K562 (cell line): ENCODE results near the gene ARL10. TPM values are rescaled to one million over a fixed set of nuclear protein-coding genes. Genes with fewer than 3 reads are reported as not detected.

Experiments used
- BMI1 ChIP-seq: fragments of 150-350 bp; IDR thresholded peaks from 2 replicates; pipeline ENCODE4 v1.6.1; 2014; ENCODE audit warnings: low read length
- OTX1 ChIP-seq: fragments of 450-650 bp; formaldehyde crosslinking; IDR thresholded peaks from 2 replicates; pipeline ENCODE4 v1.4.0; 2022; ENCODE audit warnings: mild to moderate bottlenecking
- RCOR1 ChIP-seq, 2 experiments: IDR thresholded peaks; 2 replicates each; pipeline ENCODE4 v1.6.1; 2012; ENCODE audit warnings: low read depth in 2 of 2, low read length in 2 of 2, borderline replicate concordance in 1 of 2, improper control_type of control experiment in 1 of 2
- ZSCAN29 ChIP-seq: fragments of 450-650 bp; IDR thresholded peaks from 2 replicates; pipeline ENCODE4 v1.6.1; 2017
- polyA plus RNA-seq, 8 experiments: library from polyadenylated mRNA; depleted of rRNA in 4 of 8; stranded (reverse) in 5 of 8; unstranded in 3 of 8; fragments of >200 nt; fragmentation: Nextera tagmentation in 2 of 8; fragmentation: Illumina TruSeq in 1 of 8; extraction: Ambion mirVana in 2 of 8; extraction: Trizol in 1 of 8; gene quantifications; 2 replicates each; pipeline versions ENCODE4 v1.2.1 to v1.2.3, GENCODE V29; 2011 to 2014; ENCODE audit warnings: inconsistent platforms in 1 of 8, missing spikeins in 1 of 8
- total RNA-seq, 7 experiments: library from RNA; depleted of rRNA in 6 of 7; stranded (reverse); fragments of >200 nt in 6 of 7; fragmentation: Illumina TruSeq in 2 of 7; extraction: Trizol in 2 of 7; gene quantifications; 2 replicates each; pipeline versions ENCODE4 v1.2.1 to v1.2.3, GENCODE V29; 2011 to 2021; ENCODE audit warnings: low replicate concordance in 1 of 7
- TF ChIP-seq, protein P1 (sequence below), 2 experiments: fragments of 450-650 bp; formaldehyde crosslinking in 1 of 2; IDR thresholded peaks; 2 replicates each; pipeline versions ENCODE4 v1.4.0 to v1.6.1; 2014 to 2020; ENCODE audit warnings: mild to moderate bottlenecking in 2 of 2, borderline replicate concordance in 1 of 2, low read depth in 1 of 2

ARL10 gene
- total and polyA plus RNA-seq, 9 of the 15 experiments (the other 6 are each of a cell fraction or from before 2014, with no cell fraction given), result under 0.01 to 0.40 (median 0.34) TPM; not detected in 3

DNA sequence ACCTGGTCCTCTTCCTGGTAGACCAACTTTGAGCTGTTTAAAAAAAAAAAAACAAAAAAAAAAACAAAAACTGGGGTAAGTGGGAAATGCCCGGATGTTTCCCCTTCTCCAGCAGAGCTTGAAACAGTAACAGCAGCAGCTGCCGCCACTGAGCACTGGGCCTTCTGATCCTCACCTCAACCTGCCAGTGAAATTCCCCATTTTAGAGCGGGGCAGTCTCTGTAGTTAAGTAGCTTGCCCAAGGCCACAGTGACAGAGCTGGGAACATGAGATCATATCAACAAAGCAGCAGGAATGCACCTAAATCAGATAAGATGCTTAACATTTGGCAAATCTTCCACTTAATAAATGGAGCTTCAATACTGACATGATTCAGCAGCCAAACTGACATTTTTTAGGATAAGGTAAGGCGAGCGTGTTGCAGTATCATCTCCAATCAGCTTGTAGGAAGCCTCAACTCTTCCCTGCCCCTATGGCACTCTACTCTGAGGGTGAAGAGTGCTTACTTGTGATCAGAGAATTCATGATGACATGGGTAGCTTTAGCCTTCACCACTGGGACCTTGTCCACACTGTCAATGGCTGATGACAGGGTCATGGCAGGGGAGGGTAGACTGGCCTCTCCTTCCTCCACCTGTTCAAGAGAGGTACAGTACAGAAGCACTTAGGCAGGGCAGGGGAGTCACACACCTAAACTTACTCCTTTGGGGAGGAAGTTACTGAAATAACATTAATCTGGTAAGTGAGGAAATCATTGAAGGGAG lies 13.0 kb upstream of the ARL10 start (continued):
- TF ChIP-seq, protein P1, sequence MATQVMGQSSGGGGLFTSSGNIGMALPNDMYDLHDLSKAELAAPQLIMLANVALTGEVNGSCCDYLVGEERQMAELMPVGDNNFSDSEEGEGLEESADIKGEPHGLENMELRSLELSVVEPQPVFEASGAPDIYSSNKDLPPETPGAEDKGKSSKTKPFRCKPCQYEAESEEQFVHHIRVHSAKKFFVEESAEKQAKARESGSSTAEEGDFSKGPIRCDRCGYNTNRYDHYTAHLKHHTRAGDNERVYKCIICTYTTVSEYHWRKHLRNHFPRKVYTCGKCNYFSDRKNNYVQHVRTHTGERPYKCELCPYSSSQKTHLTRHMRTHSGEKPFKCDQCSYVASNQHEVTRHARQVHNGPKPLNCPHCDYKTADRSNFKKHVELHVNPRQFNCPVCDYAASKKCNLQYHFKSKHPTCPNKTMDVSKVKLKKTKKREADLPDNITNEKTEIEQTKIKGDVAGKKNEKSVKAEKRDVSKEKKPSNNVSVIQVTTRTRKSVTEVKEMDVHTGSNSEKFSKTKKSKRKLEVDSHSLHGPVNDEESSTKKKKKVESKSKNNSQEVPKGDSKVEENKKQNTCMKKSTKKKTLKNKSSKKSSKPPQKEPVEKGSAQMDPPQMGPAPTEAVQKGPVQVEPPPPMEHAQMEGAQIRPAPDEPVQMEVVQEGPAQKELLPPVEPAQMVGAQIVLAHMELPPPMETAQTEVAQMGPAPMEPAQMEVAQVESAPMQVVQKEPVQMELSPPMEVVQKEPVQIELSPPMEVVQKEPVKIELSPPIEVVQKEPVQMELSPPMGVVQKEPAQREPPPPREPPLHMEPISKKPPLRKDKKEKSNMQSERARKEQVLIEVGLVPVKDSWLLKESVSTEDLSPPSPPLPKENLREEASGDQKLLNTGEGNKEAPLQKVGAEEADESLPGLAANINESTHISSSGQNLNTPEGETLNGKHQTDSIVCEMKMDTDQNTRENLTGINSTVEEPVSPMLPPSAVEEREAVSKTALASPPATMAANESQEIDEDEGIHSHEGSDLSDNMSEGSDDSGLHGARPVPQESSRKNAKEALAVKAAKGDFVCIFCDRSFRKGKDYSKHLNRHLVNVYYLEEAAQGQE (IDR thresholded peaks at IDR 0.05; ENCODE audit: borderline replicate concordance), result no peak
- TF ChIP-seq, protein P1 (CRISPR knock-in tag; IDR thresholded peaks at IDR 0.05; ENCODE audit: low read depth), result no peak
- TF ChIP-seq RCOR1 (IDR thresholded peaks at IDR 0.05; ENCODE audit: borderline replicate concordance in 1 of 2, low read depth in 2 of 2, low read length in 2 of 2) (no peak), BMI1 (no peak), ZSCAN29 (no peak), OTX1 (CRISPR knock-in tag) (no peak)
